Non-pigmented ciliary epithelial cell (primary cell): ENCODE results near the gene NR6A1.

Source experiments
- DNase-seq: peaks from one replicate; pipeline ENCODE4 v3.0.0-alpha.2; 2010; ENCODE audit warnings: low read depth

The NR6A1 gene

GRCh38 chr9:124470726-124471125 lies 300.4 kb downstream of the NR6A1 start:
- no peak for DNase-seq

DNA sequence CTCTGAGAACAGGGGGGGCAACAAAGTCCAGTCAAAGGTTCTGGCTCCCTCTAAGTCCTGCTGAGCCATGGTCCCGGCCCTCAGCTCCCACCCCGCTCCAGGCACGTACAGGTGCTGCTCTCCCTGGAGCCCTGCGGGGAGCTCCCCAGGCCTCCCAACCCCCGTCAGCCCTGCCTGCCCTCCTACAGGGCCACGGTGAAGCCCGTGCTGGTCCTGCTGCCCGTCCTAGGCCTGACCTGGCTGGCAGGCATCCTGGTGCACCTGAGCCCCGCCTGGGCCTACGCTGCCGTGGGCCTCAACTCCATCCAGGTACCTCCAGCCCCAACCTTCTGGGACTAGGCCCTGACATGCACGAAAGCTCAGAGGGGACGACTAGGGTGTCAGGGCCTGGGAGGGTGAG lies 300.8 kb downstream of the NR6A1 start:
- no peak for DNase-seq

DNA sequence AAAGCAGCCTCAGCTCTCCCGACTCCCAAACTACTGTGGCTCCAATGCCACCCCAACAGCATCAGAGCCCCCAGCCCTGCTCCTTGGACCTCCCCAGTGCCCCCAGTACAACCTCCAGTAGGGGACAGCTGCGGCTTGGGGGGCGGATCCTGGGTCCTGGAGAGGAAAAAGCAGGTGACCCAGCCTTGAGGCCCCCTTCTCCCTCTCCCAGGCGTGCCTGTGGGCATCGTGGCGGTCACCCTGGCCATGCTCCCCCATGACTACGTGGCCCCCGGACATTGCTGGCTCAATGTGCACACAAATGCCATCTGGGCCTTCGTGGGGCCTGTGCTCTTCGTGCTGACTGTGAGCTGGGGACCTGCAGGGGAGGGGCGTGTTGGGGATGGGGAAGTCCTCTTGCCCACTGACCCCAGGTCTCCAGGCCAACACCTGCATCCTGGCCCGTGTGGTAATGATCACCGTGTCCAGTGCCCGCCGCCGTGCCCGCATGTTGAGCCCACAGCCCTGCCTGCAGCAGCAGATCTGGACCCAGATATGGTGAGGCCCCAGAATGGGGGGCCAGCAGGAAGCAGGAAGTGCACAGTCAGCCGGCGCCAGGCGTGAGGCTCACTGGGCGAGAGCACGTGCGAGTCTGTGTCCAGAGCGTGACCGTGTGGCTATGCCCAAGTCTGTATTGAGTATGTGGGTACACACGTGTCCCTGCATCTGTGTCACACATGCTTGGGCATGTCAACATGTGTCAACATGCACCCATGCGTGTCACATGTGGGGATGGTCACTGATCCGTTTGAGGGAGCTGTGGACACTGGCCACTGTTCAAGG lies 301.9 kb downstream of the NR6A1 start:
- DNase-seq = no peak

GRCh38 chr9:124468061-124468740 lies 302.9 kb downstream of the NR6A1 start:
- no peak for DNase-seq

DNA sequence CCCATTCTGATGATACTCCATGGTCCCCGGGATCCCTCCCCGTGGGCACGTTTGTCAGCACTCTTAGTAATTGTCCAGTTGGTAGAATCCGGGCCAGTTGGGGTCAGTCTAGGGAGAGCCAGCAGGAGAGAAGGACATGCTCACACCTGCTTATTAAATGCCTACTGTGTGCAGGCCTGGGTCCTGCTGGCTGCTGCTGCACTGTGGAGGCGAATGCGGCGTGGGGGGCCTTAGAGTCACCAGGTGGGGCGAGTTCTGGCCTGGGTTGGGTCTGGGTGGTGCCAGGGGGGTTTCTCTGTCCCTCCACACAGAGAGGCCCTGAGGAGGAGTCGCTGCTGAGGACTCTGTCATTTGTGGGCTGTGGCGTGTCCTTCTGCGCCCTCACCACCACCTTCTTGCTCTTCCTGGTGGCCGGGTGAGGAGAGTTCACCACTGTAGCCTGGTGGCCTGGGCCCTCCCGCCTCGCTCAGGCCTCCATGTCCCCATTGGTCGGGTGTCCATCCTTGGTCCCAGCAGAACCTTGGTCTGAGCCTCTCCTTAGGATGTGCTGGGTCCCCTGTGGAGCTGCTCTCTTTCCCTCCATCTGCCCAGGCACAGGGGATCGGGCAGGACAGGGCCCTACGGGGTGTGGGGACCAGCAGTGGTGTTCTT lies 303.6 kb downstream of the NR6A1 start:
- DNase-seq = no peak
